Activated T-helper 2 cell treated with anti-CD3 and anti-CD28 coated beads, Interferon-gamma antibody, Interleukin-2, Interleukin-4, amounts not matched to agents 10 μg/mL and 5 μg/mL and 100 μg/mL, durations not matched to agents 14 hours and 24 hours and 36 hours (primary cell): ENCODE measurements around the gene UBAC1. TPM values are rescaled to one million over a fixed set of nuclear protein-coding genes. Genes with fewer than 3 reads are reported as not detected.

Experiments used
- DNase-seq: peaks from one replicate; pipeline ENCODE4 v3.0.0; 2021; ENCODE audit warnings: low spot score
- H3K27ac Mint-ChIP-seq: one replicate; pipeline ENCODE4 v1.8.0; 2021; ENCODE audit warnings: mixed read lengths
- H3K27me3 Mint-ChIP-seq: one replicate; pipeline ENCODE4 v1.8.0; 2021; ENCODE audit warnings: low read depth, mixed read lengths
- H3K36me3 Mint-ChIP-seq: one replicate; pipeline ENCODE4 v1.8.0; 2021; ENCODE audit warnings: low read depth, mixed read lengths
- H3K4me1 Mint-ChIP-seq: one replicate; pipeline ENCODE4 v1.8.0; 2021; ENCODE audit warnings: low read depth, mixed read lengths
- H3K4me3 Mint-ChIP-seq: one replicate; pipeline ENCODE4 v1.8.0; 2021; ENCODE audit warnings: low read depth, mild to moderate bottlenecking, moderate library complexity, mixed read lengths
- H3K9me3 Mint-ChIP-seq: one replicate; pipeline ENCODE4 v1.8.0; 2021; ENCODE audit warnings: mixed read lengths
- intact Hi-C: fragments of 100-400 bp; cut with micrococcal nuclease; formaldehyde crosslinking; loops from one replicate; pipeline ENCODE4 v1.15.1; 2023
- total RNA-seq: library from RNA; stranded (reverse); gene quantifications from 2 replicates; pipeline ENCODE4 v1.2.3, GENCODE V29; 2022

The UBAC1 gene
- total RNA-seq, 1 donor from 2014 or later, result 47.2 TPM

- no peaks in the 10 kb centered on the region for H3K36me3 Mint-ChIP-seq
- no peaks in the 10 kb centered on the region for H3K9me3 Mint-ChIP-seq
- H3K4me1 Mint-ChIP-seq, result no peaks in the 10 kb centered on the region
- no peak overlapping the region for H3K4me3 Mint-ChIP-seq
- DNase-seq, result no peak
- H3K27ac Mint-ChIP-seq, result no peak overlapping the region
- intact Hi-C loops, result no loop called here
- no peaks in the 10 kb centered on the region for H3K27me3 Mint-ChIP-seq
Observed at GRCh38 chr9:136002215-136002614, 41.0 kb upstream of the UBAC1 start.

GRCh38 chr9:136001231-136001630, 40.1 kb upstream of the UBAC1 start:
- intact Hi-C loops, result no loop called here
- no peak overlapping the region for H3K27ac Mint-ChIP-seq
- H3K36me3 Mint-ChIP-seq, result no peaks in the 10 kb centered on the region
- no peak for DNase-seq
- H3K4me1 Mint-ChIP-seq, result no peaks in the 10 kb centered on the region
- H3K9me3 Mint-ChIP-seq, result no peaks in the 10 kb centered on the region
- H3K4me3 Mint-ChIP-seq, result no peak overlapping the region
- no peaks in the 10 kb centered on the region for H3K27me3 Mint-ChIP-seq

GRCh38 chr9:135998410-135999071, 37.4 kb upstream of the UBAC1 start:
- H3K4me3 Mint-ChIP-seq, result no peak overlapping the region
- no peak overlapping the region for H3K27ac Mint-ChIP-seq
- no peak for DNase-seq
- no peaks in the 10 kb centered on the region for H3K36me3 Mint-ChIP-seq
- intact Hi-C loops, result no loop called here
- no peaks in the 10 kb centered on the region for H3K9me3 Mint-ChIP-seq
- no peaks in the 10 kb centered on the region for H3K27me3 Mint-ChIP-seq
- peaks cover 2% of the 10 kb centered on the region for H3K4me1 Mint-ChIP-seq

GRCh38 chr9:135998016-135998380, 36.8 kb upstream of the UBAC1 start:
- DNase-seq, result no peak
- Mint-ChIP-seq H3K4me1 (peaks cover 2% of the 10 kb centered on the region), H3K9me3 (no peaks in the 10 kb centered on the region), H3K36me3 (no peaks in the 10 kb centered on the region), H3K4me3 (no peak overlapping the region), H3K27me3 (no peaks in the 10 kb centered on the region), H3K27ac (no peak overlapping the region)
- intact Hi-C loops, result no loop called here

GRCh38 chr9:135997090-135998015, 36.2 kb upstream of the UBAC1 start:
- peaks cover 2% of the 10 kb centered on the region for H3K4me1 Mint-ChIP-seq
- no peak overlapping the region for H3K27ac Mint-ChIP-seq
- H3K4me3 Mint-ChIP-seq, result no peak overlapping the region
- H3K9me3 Mint-ChIP-seq, result no peaks in the 10 kb centered on the region
- intact Hi-C loops, result no loop called here
- no peaks in the 10 kb centered on the region for H3K27me3 Mint-ChIP-seq
- no peak for DNase-seq
- H3K36me3 Mint-ChIP-seq, result no peaks in the 10 kb centered on the region

- Mint-ChIP-seq H3K4me3 (no peak overlapping the region), H3K9me3 (no peaks in the 10 kb centered on the region), H3K27ac (no peak overlapping the region), H3K4me1 (peaks cover 2% of the 10 kb centered on the region), H3K36me3 (no peaks in the 10 kb centered on the region), H3K27me3 (no peaks in the 10 kb centered on the region)
- no peak for DNase-seq
- intact Hi-C loops, result no loop called here
Observed at GRCh38 chr9:135995816-135996215, 34.6 kb upstream of the UBAC1 start.

- H3K36me3 Mint-ChIP-seq, result no peaks in the 10 kb centered on the region
- DNase-seq, result no peak
- no peak overlapping the region for H3K27ac Mint-ChIP-seq
- H3K9me3 Mint-ChIP-seq, result no peaks in the 10 kb centered on the region
- peaks cover 2% of the 10 kb centered on the region for H3K4me1 Mint-ChIP-seq
- H3K27me3 Mint-ChIP-seq, result no peaks in the 10 kb centered on the region
- H3K4me3 Mint-ChIP-seq, result no peak overlapping the region
- intact Hi-C loops, result no loop called here
Observed at GRCh38 chr9:135994501-135995192, 33.5 kb upstream of the UBAC1 start.

GRCh38 chr9:135993765-135994500, 32.8 kb upstream of the UBAC1 start:
- DNase-seq, result no peak
- H3K27ac Mint-ChIP-seq, result no peak overlapping the region
- no peaks in the 10 kb centered on the region for H3K36me3 Mint-ChIP-seq
- H3K4me1 Mint-ChIP-seq, result peaks cover 2% of the 10 kb centered on the region
- intact Hi-C loops, result no loop called here
- no peak overlapping the region for H3K4me3 Mint-ChIP-seq
- no peaks in the 10 kb centered on the region for H3K27me3 Mint-ChIP-seq
- H3K9me3 Mint-ChIP-seq, result no peaks in the 10 kb centered on the region

GRCh38 chr9:135993409-135993742, 32.2 kb upstream of the UBAC1 start:
- DNase-seq, result no peak
- H3K4me3 Mint-ChIP-seq, result no peak overlapping the region
- H3K36me3 Mint-ChIP-seq, result no peaks in the 10 kb centered on the region
- H3K27ac Mint-ChIP-seq, result no peak overlapping the region
- peaks cover 2% of the 10 kb centered on the region for H3K4me1 Mint-ChIP-seq
- H3K27me3 Mint-ChIP-seq, result no peaks in the 10 kb centered on the region
- intact Hi-C loops, result no loop called here
- H3K9me3 Mint-ChIP-seq, result no peaks in the 10 kb centered on the region

- Mint-ChIP-seq H3K27ac (no peak overlapping the region), H3K9me3 (no peaks in the 10 kb centered on the region), H3K4me3 (no peak overlapping the region), H3K36me3 (no peaks in the 10 kb centered on the region), H3K27me3 (no peaks in the 10 kb centered on the region), H3K4me1 (peaks cover 2% of the 10 kb centered on the region)
- intact Hi-C loops, result no loop called here
- DNase-seq, result peak; percentile 31
Observed at GRCh38 chr9:135992486-135993408, 31.6 kb upstream of the UBAC1 start.

- intact Hi-C loops, result no loop called here
- Mint-ChIP-seq H3K4me3 (no peak overlapping the region), H3K27me3 (no peaks in the 10 kb centered on the region), H3K9me3 (no peaks in the 10 kb centered on the region), H3K4me1 (peaks cover 2% of the 10 kb centered on the region), H3K36me3 (no peaks in the 10 kb centered on the region), H3K27ac (no peak overlapping the region)
- DNase-seq, result no peak
Observed at GRCh38 chr9:135991771-135992170, 30.6 kb upstream of the UBAC1 start.
